Measurements from ENCODE around the gene MROH8.

MROH8 gene

DNA sequence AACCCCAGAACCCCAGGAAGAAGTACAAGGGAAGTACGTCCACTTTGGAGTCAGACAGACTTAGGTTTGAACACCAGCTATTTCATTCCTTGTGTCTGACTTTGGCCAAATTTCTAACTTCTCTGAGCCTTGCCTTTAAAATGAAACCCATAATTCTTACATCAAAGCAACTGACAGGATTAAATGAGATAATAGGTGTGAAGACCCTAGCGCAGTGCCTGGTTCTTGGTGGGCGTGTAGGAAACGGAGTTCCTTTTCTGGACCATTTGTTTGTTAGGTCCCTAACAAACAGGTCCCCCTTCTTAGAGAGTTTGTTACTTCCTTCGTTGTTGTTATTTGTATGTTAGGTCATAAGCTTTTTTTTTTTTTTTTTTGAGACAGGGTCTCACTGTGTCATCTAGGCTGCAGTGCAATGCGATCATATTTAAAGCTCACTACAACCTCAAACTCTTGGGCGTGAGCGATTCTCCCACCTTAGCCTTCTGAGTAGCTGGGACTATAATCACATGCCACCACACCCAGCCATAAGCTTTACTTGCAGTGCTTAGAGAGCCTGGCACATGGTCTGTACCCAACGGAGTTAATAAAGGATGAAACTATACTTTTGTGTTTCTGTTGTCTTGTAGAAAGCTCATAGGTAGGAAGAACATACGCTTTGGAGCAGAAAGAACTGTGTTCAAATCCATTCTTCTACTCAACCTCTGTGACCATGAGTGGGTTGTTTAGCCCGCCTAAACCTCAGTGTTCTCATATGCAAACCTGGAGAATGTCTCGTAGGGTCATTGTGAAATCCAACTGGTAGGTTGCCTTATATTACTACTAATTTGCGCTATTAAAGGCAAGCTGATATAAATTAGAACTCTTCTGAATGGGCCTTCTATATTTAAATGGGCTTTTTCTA, 21.8 kb upstream of the MROH8 start:
- DNase-seq (ENCODE audit: low spot score), result no peak
- in situ Hi-C loops (cut with MboI; ENCODE audit: low pct_unique_long_range_greater_than_20kb, low sequenced_read_pairs, unreplicated experiment), result no loop called here
- no peak for TF ChIP-seq CTCF (IDR thresholded peaks at IDR 0.05; ENCODE audit: extremely low read depth, insufficient read depth, missing control alignments)

GRCh38 chr20:37200376-37200775, 21.0 kb upstream of the MROH8 start:
- no peak for DNase-seq (ENCODE audit: low spot score)
- TF ChIP-seq CTCF (IDR thresholded peaks at IDR 0.05; ENCODE audit: extremely low read depth, insufficient read depth, missing control alignments), result no peak
- in situ Hi-C loops (cut with MboI; ENCODE audit: low pct_unique_long_range_greater_than_20kb, low sequenced_read_pairs, unreplicated experiment), result no loop called here

DNA sequence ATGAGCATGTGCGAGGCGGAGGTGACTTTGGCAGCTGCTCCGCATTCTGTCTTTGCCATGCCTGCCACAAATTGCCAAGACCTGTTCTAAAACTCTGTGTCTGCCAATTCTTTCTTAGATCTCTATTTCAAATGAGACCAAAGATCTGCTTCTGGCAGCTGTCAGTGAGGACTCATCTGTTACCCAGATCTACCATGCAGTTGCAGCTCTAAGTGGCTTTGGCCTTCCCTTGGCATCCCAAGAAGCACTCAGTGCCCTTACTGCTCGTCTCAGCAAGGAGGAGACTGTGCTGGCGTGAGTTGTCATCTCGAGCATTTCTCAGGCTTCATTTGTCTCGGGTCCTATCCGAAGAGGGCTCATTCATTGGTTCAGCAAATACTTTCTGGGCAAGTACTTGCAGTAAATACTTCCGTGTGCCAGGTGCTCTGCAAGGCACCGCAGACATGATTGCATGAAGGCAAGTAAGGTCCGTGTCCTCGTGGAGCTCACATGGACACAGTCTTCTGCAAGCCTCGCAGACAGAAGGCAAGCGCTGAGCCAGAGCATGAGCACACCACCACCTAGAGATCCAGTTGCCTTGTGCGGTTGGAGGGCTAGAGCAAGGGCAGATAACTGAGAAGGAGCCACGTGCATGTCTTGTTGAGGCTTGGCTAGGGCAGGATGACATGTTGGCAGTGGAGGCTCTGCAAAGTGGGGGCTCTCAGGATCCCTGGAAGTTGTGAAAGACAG, 19.7 kb upstream of the MROH8 start:
- DNase-seq (ENCODE audit: low spot score), result no peak
- TF ChIP-seq CTCF (IDR thresholded peaks at IDR 0.05; ENCODE audit: extremely low read depth, insufficient read depth, missing control alignments), result no peak
- in situ Hi-C loops (cut with MboI; ENCODE audit: low pct_unique_long_range_greater_than_20kb, low sequenced_read_pairs, unreplicated experiment), result no loop called here

DNA sequence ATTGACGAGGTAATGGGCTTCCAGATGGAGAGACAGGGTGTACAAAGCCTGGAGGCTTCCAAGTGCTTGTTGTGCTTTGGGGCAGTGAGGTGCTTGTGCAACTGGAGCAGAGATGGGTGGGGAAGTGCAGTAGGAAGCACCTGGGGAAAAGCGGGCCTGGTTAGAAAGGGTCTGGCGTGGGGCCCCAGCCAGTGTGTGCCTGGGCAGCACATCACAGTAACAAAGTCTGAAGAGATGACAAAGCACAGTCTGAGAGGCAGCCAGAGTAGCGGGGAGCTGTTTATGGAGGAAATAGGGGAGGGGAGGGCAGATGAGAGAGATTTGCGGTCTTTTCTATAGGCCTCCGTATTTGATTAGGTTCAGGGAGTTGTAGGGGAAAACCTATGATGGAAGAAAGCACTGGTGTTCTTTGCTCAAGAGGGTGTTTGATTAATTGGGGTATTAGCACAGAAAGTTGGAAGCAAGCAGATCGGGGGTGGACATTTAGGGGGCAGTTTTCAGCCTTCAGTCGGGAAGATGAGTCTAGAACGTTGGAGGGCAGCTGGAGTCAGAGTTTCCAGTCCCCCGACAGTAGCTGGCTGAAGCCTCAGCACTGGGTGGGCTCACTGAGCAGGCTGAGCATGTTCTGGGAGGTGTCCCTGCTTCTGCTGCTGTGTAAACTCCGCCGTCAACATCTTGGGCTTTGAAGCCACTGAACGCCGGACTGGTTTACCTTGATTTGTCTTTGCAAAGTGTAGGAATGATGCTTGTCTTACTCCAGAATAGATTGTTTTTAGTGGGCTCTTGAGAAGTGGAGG, 15.5 kb upstream of the MROH8 start:
- no peak for DNase-seq (ENCODE audit: low spot score)
- in situ Hi-C loops (cut with MboI; ENCODE audit: low pct_unique_long_range_greater_than_20kb, low sequenced_read_pairs, unreplicated experiment), result no loop called here
- no peak for TF ChIP-seq CTCF (IDR thresholded peaks at IDR 0.05; ENCODE audit: extremely low read depth, insufficient read depth, missing control alignments)

DNA sequence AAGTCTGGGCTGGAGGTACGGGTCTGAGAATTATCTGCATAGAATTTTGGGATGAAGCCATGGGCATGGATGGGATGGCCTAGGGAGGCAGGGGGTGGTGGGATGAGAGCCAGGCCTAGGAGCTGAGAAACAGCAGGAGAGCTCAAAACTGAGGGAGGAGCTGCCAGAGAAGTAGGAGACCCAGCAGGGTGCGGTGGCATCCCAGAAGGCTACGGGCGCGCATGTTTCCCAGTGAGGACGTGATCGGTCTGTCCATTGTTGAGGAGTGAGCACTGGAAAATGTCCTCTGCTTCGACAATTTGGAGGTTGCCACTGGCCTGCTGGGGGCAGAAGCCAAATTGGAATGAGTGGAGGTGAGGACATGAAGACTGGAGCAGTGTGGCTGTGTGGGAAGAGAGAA, 14.5 kb upstream of the MROH8 start:
- DNase-seq (ENCODE audit: low spot score), result no peak
- TF ChIP-seq CTCF (IDR thresholded peaks at IDR 0.05; ENCODE audit: extremely low read depth, insufficient read depth, missing control alignments), result no peak
- in situ Hi-C loops (cut with MboI; ENCODE audit: low pct_unique_long_range_greater_than_20kb, low sequenced_read_pairs, unreplicated experiment), result no loop called here

DNA sequence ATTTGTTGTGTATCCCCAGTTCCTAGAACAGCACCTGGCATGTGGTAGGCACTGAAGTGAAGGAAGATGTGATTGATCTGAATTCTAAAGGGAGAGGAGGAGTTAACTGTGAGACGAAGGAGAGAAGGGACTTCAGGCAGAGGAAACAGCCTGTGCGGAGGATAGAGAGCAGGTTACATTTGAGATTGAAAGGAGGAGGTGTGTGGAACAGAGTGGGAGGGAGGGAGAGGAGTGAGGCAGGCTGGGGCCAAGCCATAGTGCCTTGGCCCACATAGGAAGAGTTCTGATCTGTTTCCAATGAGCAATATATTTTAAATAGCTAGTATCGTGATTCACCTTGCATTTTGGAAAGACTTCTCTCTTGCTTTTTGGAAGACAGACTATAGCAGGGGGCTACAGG, 13.9 kb upstream of the MROH8 start:
- in situ Hi-C loops (cut with MboI; ENCODE audit: low pct_unique_long_range_greater_than_20kb, low sequenced_read_pairs, unreplicated experiment), result no loop called here
- TF ChIP-seq CTCF (IDR thresholded peaks at IDR 0.05; ENCODE audit: extremely low read depth, insufficient read depth, missing control alignments), result no peak
- no peak for DNase-seq (ENCODE audit: low spot score)
